GM23338 (cell line): ENCODE measurements around the gene RHBDF2. TPM values are rescaled to one million over a fixed set of nuclear protein-coding genes. Genes with fewer than 3 reads are reported as not detected.

Experiments used
- ATAC-seq: fragments of 200-7000 bp; cut with Tn5 transposase; 3 replicates; pipeline ENCODE4 v1.9.1; 2020
- DNase-seq: peaks from one replicate; pipeline ENCODE4 v3.0.0-alpha.2; 2015; ENCODE audit warnings: low spot score
- H2AFZ ChIP-seq: fragments of 200-600 bp; sonication (generic); 2 replicates; pipeline ENCODE4 v1.8.0; 2016; ENCODE audit warnings: antibody characterized with exemption, mild to moderate bottlenecking, moderate library complexity
- H3F3A ChIP-seq: fragments of 200-600 bp; sonication (generic); replicated peaks from 2 replicates; pipeline ENCODE4 v1.8.0; 2017; ENCODE audit warnings: antibody characterized with exemption, mixed run types, low read depth
- H3K27ac ChIP-seq: fragments of 200-600 bp; sonication (generic); 2 replicates; pipeline ENCODE4 v1.6.1; 2016; ENCODE audit warnings: low read depth
- H3K27me3 ChIP-seq: fragments of 200-600 bp; sonication (generic); 2 replicates; pipeline ENCODE4 v1.8.0; 2016; ENCODE audit warnings: mild to moderate bottlenecking, mixed run types, moderate library complexity; ENCODE audit not compliant: insufficient read depth
- H3K36me3 ChIP-seq: fragments of 200-600 bp; sonication (generic); 2 replicates; pipeline ENCODE4 v1.8.0; 2016; ENCODE audit warnings: mild to moderate bottlenecking; ENCODE audit not compliant: insufficient read depth
- H3K4me1 ChIP-seq: fragments of 200-600 bp; sonication (generic); 2 replicates; pipeline ENCODE4 v1.8.0; 2016; ENCODE audit warnings: mild to moderate bottlenecking, moderate library complexity; ENCODE audit not compliant: insufficient read depth
- H3K4me2 ChIP-seq: fragments of 200-600 bp; sonication (generic); 2 replicates; pipeline ENCODE4 v1.7.1; 2017; ENCODE audit warnings: mixed run types
- H3K4me3 ChIP-seq: fragments of 200-600 bp; sonication (generic); 2 replicates; pipeline ENCODE4 v1.6.1; 2016; ENCODE audit warnings: mixed run types
- H3K79me2 ChIP-seq: fragments of 200-600 bp; sonication (generic); replicated peaks from 2 replicates; pipeline ENCODE4 v1.8.0; 2017; ENCODE audit warnings: mild to moderate bottlenecking; ENCODE audit not compliant: insufficient read depth
- H3K9me2 ChIP-seq: fragments of 200-600 bp; sonication (generic); 2 replicates; pipeline ENCODE4 v1.8.0; 2017; ENCODE audit not compliant: insufficient read depth
- H4K20me1 ChIP-seq: fragments of 200-600 bp; sonication (generic); replicated peaks from 2 replicates; pipeline ENCODE4 v1.8.0; 2017; ENCODE audit warnings: mild to moderate bottlenecking; ENCODE audit not compliant: insufficient read depth
- H3K27ac Mint-ChIP-seq: 2 replicates; pipeline ENCODE4 v1.8.0; 2020; ENCODE audit warnings: inconsistent platforms, mild to moderate bottlenecking, moderate library complexity, mixed read lengths
- H3K27me3 Mint-ChIP-seq: 3 replicates; pipeline ENCODE4 v1.8.0; 2022; ENCODE audit warnings: low read depth, mild to moderate bottlenecking, moderate library complexity, mixed read lengths, inconsistent platforms; ENCODE audit not compliant: insufficient read depth, poor library complexity
- H3K36me3 Mint-ChIP-seq: 3 replicates; pipeline ENCODE4 v1.8.0; 2021; ENCODE audit warnings: low read depth, mild to moderate bottlenecking, inconsistent platforms, moderate library complexity, mixed read lengths
- H3K4me1 Mint-ChIP-seq: 3 replicates; pipeline ENCODE4 v1.8.0; 2020; ENCODE audit warnings: mild to moderate bottlenecking, inconsistent platforms, mixed read lengths
- H3K4me3 Mint-ChIP-seq: 3 replicates; pipeline ENCODE4 v1.8.0; 2021; ENCODE audit warnings: moderate library complexity, mild to moderate bottlenecking, inconsistent platforms, mixed read lengths
- H3K9me3 Mint-ChIP-seq: 3 replicates; pipeline ENCODE4 v1.8.0; 2020; ENCODE audit warnings: moderate library complexity, mild to moderate bottlenecking, inconsistent platforms, mixed read lengths
- CREB1 ChIP-seq: fragments of 250-450 bp; sonication (Bioruptor Pico); IDR thresholded peaks from 2 replicates; pipeline ENCODE4 v1.5.0; 2020; ENCODE audit warnings: low read depth, mild to moderate bottlenecking, moderate library complexity
- CTCF ChIP-seq, 2 experiments: fragments of 200-600 bp in 1 of 2; sonication (generic) in 1 of 2; conservative IDR thresholded peaks; 2 replicates each; pipeline versions ENCODE4 v1.5.1 to v1.6.1; 2016 to 2017; ENCODE audit warnings: antibody characterized with exemption in 2 of 2, low read depth in 2 of 2, mild to moderate bottlenecking in 2 of 2, moderate library complexity in 1 of 2
- EZH2 ChIP-seq: fragments of 200-600 bp; sonication (generic); IDR thresholded peaks from one replicate; pipeline ENCODE4 v1.8.0; 2017; ENCODE audit warnings: antibody characterized with exemption, mild to moderate bottlenecking, low read depth; ENCODE audit not compliant: unreplicated experiment
- EZH2phosphoT487 ChIP-seq: fragments of 200-600 bp; sonication (generic); IDR thresholded peaks from one replicate; pipeline ENCODE4 v1.8.1; 2018; ENCODE audit warnings: antibody characterized with exemption; ENCODE audit not compliant: unreplicated experiment
- NANOG ChIP-seq: IDR thresholded peaks from 2 replicates; pipeline ENCODE4 v1.6.1; 2016; ENCODE audit warnings: antibody characterized with exemption, borderline replicate concordance
- REST ChIP-seq: IDR thresholded peaks from one replicate; pipeline ENCODE4 v1.6.1; 2018; ENCODE audit warnings: antibody characterized with exemption; ENCODE audit not compliant: unreplicated experiment
- ZNF114 ChIP-seq: fragments of 250-450 bp; sonication (Bioruptor Pico); IDR thresholded peaks from 2 replicates; pipeline ENCODE4 v1.5.0; 2020; ENCODE audit warnings: mild to moderate bottlenecking, moderate library complexity
- polyA plus RNA-seq: library from polyadenylated mRNA; unstranded; fragments of >200 nt; fragmentation: Nextera tagmentation; extraction: Ambion mirVana; gene quantifications from 2 replicates; pipeline ENCODE4 v1.2.1, GENCODE V29; 2016
- total RNA-seq: library from RNA; depleted of rRNA; stranded (reverse); fragments of >200 nt; shearing (Covaris generic); gene quantifications from 2 replicates; pipeline ENCODE4 v1.2.3, GENCODE V29; 2014

RHBDF2 gene
- total and polyA plus RNA-seq, 2 experiments from 2014 or later: 9.4 to 29.5 TPM

GRCh38 chr17:76529224-76530094 is 28.2 kb upstream of the RHBDF2 start:
- H2AFZ ChIP-seq: no peak overlapping the region; the same call in 1 of the 2 replicates
- Mint-ChIP-seq H3K4me3 (no peak overlapping the region), H3K36me3 (no peaks in the 10 kb centered on the region), H3K27ac (no peak overlapping the region), H3K9me3 (no peaks in the 10 kb centered on the region), H3K27me3 (peaks cover 15% of the 10 kb centered on the region), H3K4me1 (peaks cover 29% of the 10 kb centered on the region)
- H3K27ac ChIP-seq: 0 out of 2 replicates have a peak overlapping the region, but pooled peaks have one; percentile 39
- H4K20me1 ChIP-seq: no peaks in the 10 kb centered on the region
- ATAC-seq: peak; percentile 52
- H3K4me1 ChIP-seq: peaks cover 9% of the 10 kb centered on the region; the same call in 1 of the 2 replicates
- no peaks in the 10 kb centered on the region for H3K27me3 ChIP-seq
- no peak overlapping the region for H3K4me2 ChIP-seq
- H3K9me2 ChIP-seq: no peaks in the 10 kb centered on the region
- DNase-seq: no peak
- H3K4me3 ChIP-seq: no peak overlapping the region
- H3K79me2 ChIP-seq: no peaks in the 10 kb centered on the region
- H3F3A ChIP-seq: 0 out of 2 replicates have a peak, but pooled peaks cover 5% of the 10 kb centered on the region
- TF ChIP-seq CTCF (conservative IDR thresholded peaks at IDR 0.05; ENCODE audit: low read depth in 2 of 2): no peak
- TF ChIP-seq NANOG: no peak
- TF ChIP-seq ZNF114 (CRISPR knock-in tag): no peak
- TF ChIP-seq EZH2phosphoT487: no peak
- no peak for TF ChIP-seq REST
- TF ChIP-seq CREB1 (CRISPR knock-in tag): no peak
- TF ChIP-seq EZH2: no peak
- no peaks in the 10 kb centered on the region for H3K36me3 ChIP-seq
